Peyer's patch (tissue), 4 donors: ENCODE results near the gene TPTE.

Experiments
- POLR2A ChIP-seq, 2 donors: fragments of 450-650 bp; IDR thresholded peaks; one replicate each; pipeline ENCODE4 v1.5.1; 2017; ENCODE audit warnings: antibody characterized with exemption in 2 of 2, mild to moderate bottlenecking in 2 of 2, moderate library complexity in 2 of 2
- TF ChIP-seq, protein P1 (sequence below), 6 experiments: fragments of 450-650 bp in 4 of 6; fragments of 200-600 bp in 2 of 6; sonication (generic) in 1 of 6; IDR thresholded peaks; one replicate each; pipeline ENCODE4 v1.5.1; 2017 to 2019; ENCODE audit warnings: antibody characterized with exemption in 6 of 6, mild to moderate bottlenecking in 3 of 6, moderate library complexity in 1 of 6

DNA sequence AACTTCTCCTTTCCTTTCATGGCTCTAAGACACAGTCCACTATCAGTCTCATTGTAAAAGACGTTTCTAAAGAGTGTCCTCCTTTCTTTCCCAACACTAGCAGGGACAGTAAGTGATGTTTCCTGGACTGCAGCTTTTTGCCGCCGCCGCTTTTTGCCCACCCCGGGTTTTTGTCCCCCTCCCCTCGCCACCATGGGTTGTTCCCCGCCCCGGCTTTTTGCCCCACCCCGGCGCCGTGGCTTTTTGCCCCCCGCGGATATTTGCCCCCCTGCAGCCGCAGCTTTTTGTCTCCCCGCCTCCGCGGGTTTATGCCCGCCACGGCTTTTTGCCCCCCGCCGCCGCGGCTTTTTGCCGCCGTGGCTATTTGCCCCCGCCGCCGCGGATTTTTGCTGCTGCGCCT is 95.2 kb downstream of the TPTE start:
- TF ChIP-seq POLR2A (IDR thresholded peaks at IDR 0.05), result no peak
- TF ChIP-seq, protein P1, sequence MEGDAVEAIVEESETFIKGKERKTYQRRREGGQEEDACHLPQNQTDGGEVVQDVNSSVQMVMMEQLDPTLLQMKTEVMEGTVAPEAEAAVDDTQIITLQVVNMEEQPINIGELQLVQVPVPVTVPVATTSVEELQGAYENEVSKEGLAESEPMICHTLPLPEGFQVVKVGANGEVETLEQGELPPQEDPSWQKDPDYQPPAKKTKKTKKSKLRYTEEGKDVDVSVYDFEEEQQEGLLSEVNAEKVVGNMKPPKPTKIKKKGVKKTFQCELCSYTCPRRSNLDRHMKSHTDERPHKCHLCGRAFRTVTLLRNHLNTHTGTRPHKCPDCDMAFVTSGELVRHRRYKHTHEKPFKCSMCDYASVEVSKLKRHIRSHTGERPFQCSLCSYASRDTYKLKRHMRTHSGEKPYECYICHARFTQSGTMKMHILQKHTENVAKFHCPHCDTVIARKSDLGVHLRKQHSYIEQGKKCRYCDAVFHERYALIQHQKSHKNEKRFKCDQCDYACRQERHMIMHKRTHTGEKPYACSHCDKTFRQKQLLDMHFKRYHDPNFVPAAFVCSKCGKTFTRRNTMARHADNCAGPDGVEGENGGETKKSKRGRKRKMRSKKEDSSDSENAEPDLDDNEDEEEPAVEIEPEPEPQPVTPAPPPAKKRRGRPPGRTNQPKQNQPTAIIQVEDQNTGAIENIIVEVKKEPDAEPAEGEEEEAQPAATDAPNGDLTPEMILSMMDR (IDR thresholded peaks at IDR 0.05), result no peak
